ENCODE data around the gene RAI1.

RAI1 gene

DNA sequence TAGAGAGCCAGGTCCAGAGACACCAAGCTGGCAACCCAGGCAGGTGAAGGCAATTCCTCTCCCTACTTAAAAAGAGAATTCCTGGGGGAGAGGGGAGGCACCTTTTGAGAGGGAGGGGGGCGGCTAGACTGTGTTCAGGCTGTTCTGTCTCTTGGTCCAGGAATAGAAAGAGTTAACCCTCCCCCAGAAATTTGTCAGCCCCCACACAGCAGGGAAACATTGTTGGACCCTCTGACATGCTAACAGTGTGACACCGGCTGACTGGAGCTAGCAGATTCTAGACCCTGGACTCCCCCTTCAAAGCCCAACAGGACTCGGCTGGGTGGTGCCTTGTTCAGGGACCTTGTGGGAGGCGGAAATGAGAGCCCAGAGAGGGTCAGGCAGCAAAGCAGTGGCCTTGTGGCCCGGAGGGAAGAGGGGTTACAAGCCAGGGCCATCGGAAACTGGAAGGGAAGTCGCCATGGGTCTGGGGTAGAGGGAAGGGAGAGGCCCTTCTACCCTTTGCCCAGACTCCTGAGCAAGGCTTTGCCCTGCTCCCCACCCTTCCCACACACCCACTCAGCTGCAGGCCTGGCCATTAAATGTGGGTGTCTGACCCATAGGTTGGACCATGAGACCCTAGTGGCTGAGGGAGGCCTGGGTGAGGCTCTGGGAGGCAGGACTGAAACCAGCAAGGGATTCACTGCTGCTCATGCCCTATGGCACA is 44.6 kb downstream of the RAI1 start:
- no peak overlapping the region for H3K4me3 ChIP-seq (ENCODE audit: low read depth, low read length)
- no peak for DNase-seq (ENCODE audit: low read depth)

GRCh38 chr17:17726458-17727060 is 45.3 kb downstream of the RAI1 start:
- H3K4me3 ChIP-seq (ENCODE audit: low read depth, low read length) = no peak overlapping the region
- no peak for DNase-seq (ENCODE audit: low read depth)

DNA sequence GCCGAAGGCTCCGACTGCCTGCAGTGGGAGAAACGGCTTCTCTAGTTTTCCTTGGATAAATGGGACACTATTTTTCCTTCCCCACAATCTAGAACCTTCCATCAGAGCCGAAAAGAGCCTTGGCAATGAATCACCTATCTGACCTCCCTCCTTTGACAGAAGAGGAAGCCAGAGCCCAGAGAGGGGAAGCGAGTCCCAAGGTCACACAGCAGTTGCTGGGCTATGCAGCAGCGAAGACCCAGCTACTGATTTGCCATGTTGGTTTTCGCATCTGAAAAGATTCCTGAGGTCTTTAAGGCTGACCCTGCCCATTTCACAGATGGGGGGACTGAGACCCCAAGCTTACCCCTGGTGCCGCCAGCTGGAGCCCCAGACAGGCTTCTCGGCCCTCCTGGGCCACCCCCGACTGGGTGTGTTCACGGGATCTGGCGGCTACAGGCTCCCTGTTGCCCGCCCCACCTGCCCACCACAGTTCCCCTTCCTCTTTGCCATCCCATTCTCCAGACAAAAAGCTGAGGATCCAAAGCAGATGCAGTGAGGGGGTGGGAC is 45.9 kb downstream of the RAI1 start:
- H3K4me3 ChIP-seq (ENCODE audit: low read depth, low read length) = no peak overlapping the region
- no peak for DNase-seq (ENCODE audit: low read depth)

DNA sequence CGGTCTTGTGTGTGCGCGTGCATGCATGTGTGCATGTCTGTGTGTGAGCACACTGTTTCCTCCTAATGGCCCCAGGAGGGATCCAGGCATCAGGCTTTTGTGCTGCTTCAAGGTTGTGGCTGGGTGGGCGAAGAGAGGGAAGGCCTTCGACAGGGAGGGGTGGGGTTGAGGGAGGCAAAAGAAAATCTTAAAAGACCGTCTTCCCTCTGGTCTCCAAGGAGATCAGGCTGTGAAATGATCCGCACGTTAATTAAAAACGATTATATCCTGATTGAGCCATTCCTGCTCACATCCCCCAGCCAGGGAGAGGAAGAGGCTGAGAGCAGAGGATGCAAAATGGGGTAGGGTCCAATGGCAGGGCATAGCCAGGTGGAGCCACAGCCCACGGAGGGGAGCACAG is 46.9 kb downstream of the RAI1 start:
- H3K4me3 ChIP-seq (ENCODE audit: low read depth, low read length) = no peak overlapping the region
- no peak for DNase-seq (ENCODE audit: low read depth)

GRCh38 chr17:17728550-17729251 is 47.4 kb downstream of the RAI1 start:
- no peak for DNase-seq (ENCODE audit: low read depth)
- H3K4me3 ChIP-seq (ENCODE audit: low read depth, low read length) = no peak overlapping the region

DNA sequence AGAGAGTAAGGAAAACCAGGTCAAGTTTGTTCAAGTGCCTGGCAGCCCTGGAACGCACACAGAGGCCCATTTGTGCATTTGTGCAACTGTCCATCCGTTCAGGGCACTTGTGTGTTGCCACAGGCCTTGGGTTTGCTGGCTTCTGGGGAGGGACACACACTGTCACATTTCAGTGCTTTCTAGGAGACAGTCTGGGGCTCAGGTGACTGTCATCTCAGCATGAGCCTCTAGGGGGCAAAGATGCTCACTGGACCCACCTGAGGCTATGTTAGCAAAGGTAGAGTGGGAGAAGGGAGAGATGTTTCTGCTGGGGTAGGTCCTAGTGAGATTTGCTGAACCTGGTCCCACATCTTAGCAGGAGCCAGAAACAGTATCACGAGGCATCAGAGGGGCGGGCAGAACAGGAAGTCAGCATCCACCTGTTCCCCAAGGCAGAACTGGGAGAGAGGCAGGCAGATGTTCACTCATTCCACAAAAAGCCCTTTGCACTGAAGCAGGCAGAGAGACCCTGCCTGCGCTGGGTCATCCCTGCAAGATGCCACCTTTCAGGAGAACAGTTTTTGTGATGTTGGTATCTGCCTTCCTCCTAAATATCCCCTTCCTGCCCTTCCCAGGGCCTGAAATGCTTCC is 48.5 kb downstream of the RAI1 start:
- no peak for DNase-seq (ENCODE audit: low read depth)
- H3K4me3 ChIP-seq (ENCODE audit: low read depth, low read length) = no peak overlapping the region

GRCh38 chr17:17730250-17730935 is 49.1 kb downstream of the RAI1 start:
- DNase-seq (ENCODE audit: low read depth) = no peak
- H3K4me3 ChIP-seq (ENCODE audit: low read depth, low read length) = no peak overlapping the region

GRCh38 chr17:17732444-17732843 is 51.2 kb downstream of the RAI1 start:
- H3K4me3 ChIP-seq (ENCODE audit: low read depth, low read length) = no peak overlapping the region
- no peak for DNase-seq (ENCODE audit: low read depth)

GRCh38 chr17:17732892-17733670 is 51.8 kb downstream of the RAI1 start:
- H3K4me3 ChIP-seq (ENCODE audit: low read depth, low read length) = no peak overlapping the region
- no peak for DNase-seq (ENCODE audit: low read depth)

GRCh38 chr17:17736205-17737183 is 55.2 kb downstream of the RAI1 start:
- no peak for DNase-seq (ENCODE audit: low read depth)

DNA sequence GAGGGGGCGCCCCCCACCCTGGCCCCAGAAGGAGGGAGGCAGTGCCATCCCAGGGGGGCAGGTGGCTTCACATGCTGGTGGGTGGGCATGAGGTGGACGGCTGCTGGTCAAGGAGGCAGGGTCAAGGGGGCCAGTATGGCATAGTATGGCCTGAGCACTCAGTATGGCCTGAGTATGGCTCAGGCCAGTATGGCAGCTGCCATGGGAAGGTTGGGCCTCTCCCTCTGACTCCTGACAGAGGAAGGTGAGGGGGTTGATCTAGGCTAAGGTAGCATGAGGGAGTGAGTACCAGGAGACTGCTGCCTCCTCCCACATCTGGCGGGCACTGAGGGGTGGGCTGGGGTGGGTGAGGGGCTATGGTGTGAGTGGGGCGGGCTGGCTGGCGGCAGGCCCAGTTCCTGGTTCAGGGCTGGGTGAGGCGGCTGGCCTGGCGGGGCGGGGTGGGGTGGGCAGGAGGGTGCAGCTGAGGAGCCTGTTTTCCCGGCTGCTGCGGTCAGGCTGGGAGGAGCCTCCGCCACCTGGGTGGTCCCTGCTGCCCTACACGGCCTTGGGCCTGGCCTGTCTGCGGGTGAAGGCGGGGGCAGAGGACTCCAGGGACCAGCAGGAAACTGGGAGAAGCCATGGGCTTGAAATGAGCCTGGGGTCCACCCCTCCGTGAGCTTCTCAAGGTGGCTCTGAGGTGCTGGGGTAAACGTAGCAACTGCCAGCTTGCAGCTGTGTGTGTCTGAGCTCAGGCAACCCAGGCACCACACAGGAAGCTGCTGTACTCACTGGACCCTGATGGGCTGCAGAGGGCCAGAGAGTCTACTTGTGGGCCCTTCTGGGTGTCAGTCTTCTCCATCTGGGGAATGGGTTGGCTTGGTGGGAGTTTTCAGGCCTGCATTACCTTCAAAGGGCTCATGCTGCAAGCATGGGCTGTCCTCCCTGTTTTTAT is 57.0 kb downstream of the RAI1 start:
- no peak overlapping the region for H3K4me3 ChIP-seq (ENCODE audit: low read depth, low read length)
- DNase-seq (ENCODE audit: low read depth) = no peak

More at GRCh38 chr17:17736205-17737183, 55.2 kb downstream of the RAI1 start:
- H3K4me3 ChIP-seq (ENCODE audit: low read depth, low read length) = no peak overlapping the region

- H3K4me3 ChIP-seq (ENCODE audit: low read depth, low read length) = no peak overlapping the region
Measured at GRCh38 chr17:17738901-17739300, 57.6 kb downstream of the RAI1 start.

GRCh38 chr17:17739388-17740066 is 58.3 kb downstream of the RAI1 start:
- DNase-seq (ENCODE audit: low read depth) = no peak
- no peak overlapping the region for H3K4me3 ChIP-seq (ENCODE audit: low read depth, low read length)

More at GRCh38 chr17:17738901-17739300, 57.6 kb downstream of the RAI1 start:
- DNase-seq (ENCODE audit: low read depth) = no peak

- H3K4me3 ChIP-seq (ENCODE audit: low read depth, low read length) = no peak overlapping the region
- no peak for DNase-seq (ENCODE audit: low read depth)
Measured at GRCh38 chr17:17740615-17741348, 59.5 kb downstream of the RAI1 start.

DNA sequence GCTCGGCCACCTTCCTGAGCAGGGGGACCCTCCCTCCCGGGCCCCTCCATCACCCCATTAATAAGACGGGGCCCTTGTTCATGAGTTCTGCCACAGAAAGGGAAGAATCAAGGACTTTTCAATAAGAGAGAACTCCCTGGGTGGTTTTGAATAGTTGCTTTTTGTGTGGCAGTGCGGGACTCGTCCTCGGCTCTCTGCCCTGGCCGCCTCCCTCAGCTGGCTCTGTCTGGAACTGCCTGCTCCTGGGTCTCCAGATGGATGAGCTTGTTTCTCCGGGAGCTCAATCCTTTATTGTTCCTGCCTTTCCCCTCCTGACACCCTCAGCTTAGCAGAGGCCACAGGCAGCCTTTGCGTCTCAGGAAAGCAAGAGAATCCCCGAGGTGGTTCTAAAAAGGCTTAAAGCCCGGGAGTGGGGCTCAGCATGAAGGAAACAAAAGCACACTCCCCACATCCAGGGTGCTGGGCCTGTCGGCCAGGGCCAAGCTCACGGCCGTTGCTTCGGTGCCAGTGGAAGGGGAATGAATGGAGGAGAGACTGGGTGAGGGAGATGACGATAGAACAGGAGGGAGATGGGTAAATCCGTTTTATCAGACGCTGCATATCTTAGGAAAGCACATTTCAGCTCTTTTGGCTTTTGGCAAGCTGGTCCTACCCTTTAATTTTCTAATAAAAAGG is 60.2 kb downstream of the RAI1 start:
- no peak overlapping the region for H3K4me3 ChIP-seq (ENCODE audit: low read depth, low read length)
- DNase-seq (ENCODE audit: low read depth) = no peak

Data from skeletal muscle cell (primary cell).